Gastrocnemius medialis (tissue), 4 donors: ENCODE results near the gene ABCF3.

Experiments
- CTCF ChIP-seq, 5 experiments: fragments of 450-650 bp in 3 of 5; fragments of 200-600 bp in 2 of 5; sonication (generic) in 2 of 5; IDR thresholded peaks in 4 of 5; conservative IDR thresholded peaks in 1 of 5; 1 replicate in 4 of 5; 2 replicates in 1 of 5; pipeline ENCODE4 v1.5.1; 2016 to 2019; ENCODE audit warnings: antibody characterized with exemption in 5 of 5, mild to moderate bottlenecking in 3 of 5, moderate library complexity in 3 of 5
- POLR2A ChIP-seq, 2 donors: fragments of 450-650 bp; IDR thresholded peaks; one replicate each; pipeline ENCODE4 v1.6.1; 2017; ENCODE audit warnings: antibody characterized with exemption in 2 of 2, mild to moderate bottlenecking in 2 of 2, moderate library complexity in 2 of 2

- no peak for TF ChIP-seq POLR2A (IDR thresholded peaks at IDR 0.05)
- no peak for TF ChIP-seq CTCF (IDR thresholded peaks at IDR 0.05 in 4 of 5, conservative IDR thresholded peaks at IDR 0.05 in 1 of 5)
These were observed 8.2 kb upstream of the ABCF3 start for GRCh38 chr3:184177767-184178306.
